Astrocyte (in vitro differentiated cells and primary cell): ENCODE data around the gene FAM3B. TPM values are rescaled to one million over a fixed set of nuclear protein-coding genes. Genes with fewer than 3 reads are reported as not detected.

Experiments used
- DNase-seq: peaks from one replicate; pipeline ENCODE4 v3.0.0-alpha.2; 2010; ENCODE audit warnings: low read depth
- FAIRE-seq: peaks from 2 replicates; lab custom pipeline; 2011; peaks lifted over from hg19 to GRCh38; lab: Jason Lieb, UNC
- H2AFZ ChIP-seq: 2 replicates; pipeline ENCODE4 v1.6.0; 2012; ENCODE audit warnings: low read depth, low read length, inconsistent platforms
- H3K27ac ChIP-seq: 2 replicates; pipeline ENCODE4 v1.5.1; 2011; ENCODE audit warnings: low read depth, low read length, inconsistent platforms
- H3K27me3 ChIP-seq: 2 replicates; pipeline ENCODE4 v1.6.0; 2011; ENCODE audit warnings: low read length, inconsistent platforms; ENCODE audit not compliant: insufficient read depth
- H3K36me3 ChIP-seq: 2 replicates; pipeline ENCODE4 v1.5.1; 2011; ENCODE audit warnings: low read length, inconsistent platforms; ENCODE audit not compliant: insufficient read depth
- H3K4me1 ChIP-seq: 2 replicates; pipeline ENCODE4 v1.5.1; 2011; ENCODE audit warnings: low read length, inconsistent platforms; ENCODE audit not compliant: insufficient read depth
- H3K4me2 ChIP-seq: 2 replicates; pipeline ENCODE4 v1.6.0; 2012; ENCODE audit warnings: low read length, inconsistent platforms
- H3K4me3 ChIP-seq: 2 replicates; pipeline ENCODE4 v1.5.1; 2011; ENCODE audit warnings: low read depth, mild to moderate bottlenecking, low read length, inconsistent platforms; ENCODE audit not compliant: insufficient read depth
- H3K79me2 ChIP-seq: 2 replicates; pipeline ENCODE4 v1.6.0; 2012; ENCODE audit warnings: mild to moderate bottlenecking, low read length, inconsistent platforms; ENCODE audit not compliant: insufficient read depth
- H3K9ac ChIP-seq: 2 replicates; pipeline ENCODE4 v1.6.0; 2012; ENCODE audit warnings: mild to moderate bottlenecking, low read length, inconsistent platforms
- H3K9me3 ChIP-seq: 2 replicates; pipeline ENCODE4 v1.5.1; 2012; ENCODE audit warnings: low read depth, mild to moderate bottlenecking, low read length, inconsistent platforms; ENCODE audit not compliant: insufficient read depth
- H4K20me1 ChIP-seq: 2 replicates; pipeline ENCODE4 v1.6.0; 2012; ENCODE audit warnings: low read length, inconsistent platforms; ENCODE audit not compliant: insufficient read depth
- H3K27ac Mint-ChIP-seq: one replicate; pipeline ENCODE4 v1.8.0; 2021; ENCODE audit warnings: mild to moderate bottlenecking, mixed read lengths; ENCODE audit not compliant: unreplicated experiment
- H3K27me3 Mint-ChIP-seq: one replicate; pipeline ENCODE4 v1.8.0; 2021; ENCODE audit warnings: low read depth, mixed read lengths; ENCODE audit not compliant: unreplicated experiment
- H3K36me3 Mint-ChIP-seq: one replicate; pipeline ENCODE4 v1.8.0; 2021; ENCODE audit warnings: low read depth, mixed read lengths; ENCODE audit not compliant: unreplicated experiment
- H3K4me1 Mint-ChIP-seq: one replicate; pipeline ENCODE4 v1.8.0; 2021; ENCODE audit warnings: low read depth, mixed read lengths; ENCODE audit not compliant: unreplicated experiment
- H3K4me3 Mint-ChIP-seq: one replicate; pipeline ENCODE4 v1.8.0; 2021; ENCODE audit warnings: mild to moderate bottlenecking, moderate library complexity, mixed read lengths; ENCODE audit not compliant: unreplicated experiment
- H3K9me3 Mint-ChIP-seq: one replicate; pipeline ENCODE4 v1.8.0; 2021; ENCODE audit warnings: mild to moderate bottlenecking, mixed read lengths; ENCODE audit not compliant: unreplicated experiment
- CTCF ChIP-seq: IDR thresholded peaks from 2 replicates; pipeline ENCODE4 v1.5.1; 2011; ENCODE audit warnings: low read depth, mild to moderate bottlenecking, inconsistent platforms, low read length, moderate library complexity; ENCODE audit not compliant: insufficient read depth
- EZH2 ChIP-seq: IDR thresholded peaks from 2 replicates; pipeline ENCODE4 v1.6.1; 2012; ENCODE audit warnings: mild to moderate bottlenecking, low read length, inconsistent platforms; ENCODE audit not compliant: insufficient read depth
- total RNA-seq: library from RNA; stranded (reverse); gene quantifications from 2 replicates; pipeline ENCODE4 v1.2.1, GENCODE V29; 2021

FAM3B gene
- total RNA-seq, 1 donor from 2014 or later: not detected

- Histone ChIP-seq H3K27ac (no peak overlapping the region), H3K4me2 (no peak overlapping the region), H3K79me2 (no peaks in the 10 kb centered on the region), H2AFZ (no peak overlapping the region), H3K4me3 (no peak overlapping the region), H3K27me3 (peaks cover 5% of the 10 kb centered on the region), H3K9me3 (peaks cover 4% of the 10 kb centered on the region), H3K4me1 (no peaks in the 10 kb centered on the region), H3K36me3 (no peaks in the 10 kb centered on the region), H3K9ac (no peak overlapping the region), H4K20me1 (no peaks in the 10 kb centered on the region)
- no peak for TF ChIP-seq CTCF
- no peak for TF ChIP-seq EZH2
- peaks cover 6% of the 10 kb centered on the region for H3K4me1 Mint-ChIP-seq
- H3K36me3 Mint-ChIP-seq: peaks cover 12% of the 10 kb centered on the region
- no peak for DNase-seq
- no peak overlapping the region for H3K27ac Mint-ChIP-seq
- peaks cover 2% of the 10 kb centered on the region for H3K9me3 Mint-ChIP-seq
- no peak for FAIRE-seq
- H3K27me3 Mint-ChIP-seq: peaks cover 25% of the 10 kb centered on the region
- no peak overlapping the region for H3K4me3 Mint-ChIP-seq
These were observed 58.4 kb downstream of the FAM3B start for GRCh38 chr21:41374867-41375533.

GRCh38 chr21:41375875-41376274 lies 59.3 kb downstream of the FAM3B start:
- Mint-ChIP-seq H3K4me3 (no peak overlapping the region), H3K9me3 (no peaks in the 10 kb centered on the region), H3K4me1 (peaks cover 4% of the 10 kb centered on the region), H3K27ac (no peak overlapping the region), H3K36me3 (peaks cover 10% of the 10 kb centered on the region), H3K27me3 (peaks cover 22% of the 10 kb centered on the region)
- DNase-seq (no peak), FAIRE-seq (no peak)
- no peaks in the 10 kb centered on the region for H3K4me1 ChIP-seq
- H3K27ac ChIP-seq: no peak overlapping the region
- no peak overlapping the region for H3K4me3 ChIP-seq
- no peak overlapping the region for H3K4me2 ChIP-seq
- H3K79me2 ChIP-seq: no peaks in the 10 kb centered on the region
- H4K20me1 ChIP-seq: no peaks in the 10 kb centered on the region
- peaks cover 3% of the 10 kb centered on the region for H3K27me3 ChIP-seq
- no peak overlapping the region for H2AFZ ChIP-seq
- H3K9ac ChIP-seq: no peak overlapping the region
- no peaks in the 10 kb centered on the region for H3K9me3 ChIP-seq
- no peaks in the 10 kb centered on the region for H3K36me3 ChIP-seq
- TF ChIP-seq CTCF (no peak), EZH2 (no peak)

GRCh38 chr21:41377715-41378114 lies 61.1 kb downstream of the FAM3B start:
- Histone ChIP-seq H3K79me2 (no peaks in the 10 kb centered on the region), H3K36me3 (no peaks in the 10 kb centered on the region), H3K27me3 (no peaks in the 10 kb centered on the region), H3K4me1 (no peaks in the 10 kb centered on the region), H3K4me3 (no peak overlapping the region), H3K4me2 (no peak overlapping the region), H2AFZ (no peak overlapping the region), H3K9me3 (no peaks in the 10 kb centered on the region), H3K9ac (no peak overlapping the region), H3K27ac (no peak overlapping the region), H4K20me1 (no peaks in the 10 kb centered on the region)
- H3K27ac Mint-ChIP-seq: no peak overlapping the region
- peaks cover 6% of the 10 kb centered on the region for H3K9me3 Mint-ChIP-seq
- H3K36me3 Mint-ChIP-seq: peaks cover 19% of the 10 kb centered on the region
- no peaks in the 10 kb centered on the region for H3K4me1 Mint-ChIP-seq
- DNase-seq (no peak), FAIRE-seq (no peak)
- TF ChIP-seq CTCF (no peak), EZH2 (no peak)
- peaks cover 22% of the 10 kb centered on the region for H3K27me3 Mint-ChIP-seq
- no peak overlapping the region for H3K4me3 Mint-ChIP-seq
